ENCODE data around the gene SAMD4A.
A peak's percentile ranks its signal among the peaks of the same experiment; 100 is the strongest.

SAMD4A gene

GRCh38 chr14:54566410-54567223 lies at the start of gene SAMD4A:
TSS of gene SAMD4A (plus strand) at chr14:54567128. CDS start at chr14:54567917, 789 bp downstream.
- no peak for FAIRE-seq
- peak; percentile 76 for DNase-seq (ENCODE audit: low spot score)

- FAIRE-seq (no peak), DNase-seq (ENCODE audit: low spot score) (no peak)
Observed at GRCh38 chr14:54524410-54524809, 42.5 kb upstream of the SAMD4A start.

GRCh38 chr14:54528973-54529372 lies 38.0 kb upstream of the SAMD4A start:
- DNase-seq (ENCODE audit: low spot score) (no peak), FAIRE-seq (no peak)

- no peak for FAIRE-seq
- no peak for DNase-seq (ENCODE audit: low spot score)
Observed at GRCh38 chr14:54529811-54530210, 37.1 kb upstream of the SAMD4A start.

GRCh38 chr14:54532111-54533012 lies 34.6 kb upstream of the SAMD4A start:
- FAIRE-seq: no peak

GRCh38 chr14:54533100-54533499 lies 33.8 kb upstream of the SAMD4A start:
- FAIRE-seq (no peak), DNase-seq (ENCODE audit: low spot score) (no peak)

More at GRCh38 chr14:54532111-54533012, 34.6 kb upstream of the SAMD4A start:
- DNase-seq (ENCODE audit: low spot score): no peak

- DNase-seq (ENCODE audit: low spot score): no peak
- no peak for FAIRE-seq
Observed at GRCh38 chr14:54535126-54535525, 31.8 kb upstream of the SAMD4A start.

GRCh38 chr14:54535646-54536045 lies 31.3 kb upstream of the SAMD4A start:
- DNase-seq (ENCODE audit: low spot score): no peak
- no peak for FAIRE-seq

- DNase-seq (ENCODE audit: low spot score): no peak
- no peak for FAIRE-seq
Observed at GRCh38 chr14:54537651-54538050, 29.3 kb upstream of the SAMD4A start.

GRCh38 chr14:54538055-54538454 lies 28.9 kb upstream of the SAMD4A start:
- FAIRE-seq: no peak
- no peak for DNase-seq (ENCODE audit: low spot score)

GRCh38 chr14:54547583-54547982 lies 19.3 kb upstream of the SAMD4A start:
- no peak for FAIRE-seq
- DNase-seq (ENCODE audit: low spot score): no peak

GRCh38 chr14:54548491-54548890 lies 18.4 kb upstream of the SAMD4A start:
- FAIRE-seq (no peak), DNase-seq (ENCODE audit: low spot score) (no peak)

- FAIRE-seq (no peak), DNase-seq (ENCODE audit: low spot score) (no peak)
Observed at GRCh38 chr14:54549862-54550261, 17.1 kb upstream of the SAMD4A start.

- DNase-seq (ENCODE audit: low spot score): no peak
- no peak for FAIRE-seq
Observed at GRCh38 chr14:54550514-54550913, 16.4 kb upstream of the SAMD4A start.

- no peak for DNase-seq (ENCODE audit: low spot score)
- FAIRE-seq: no peak
Observed at GRCh38 chr14:54554401-54554800, 12.5 kb upstream of the SAMD4A start.

- DNase-seq (ENCODE audit: low spot score) (no peak), FAIRE-seq (no peak)
Observed at GRCh38 chr14:54555651-54556050, 11.3 kb upstream of the SAMD4A start.

GRCh38 chr14:54556535-54556934 lies 10.4 kb upstream of the SAMD4A start:
- FAIRE-seq: no peak
- DNase-seq (ENCODE audit: low spot score): no peak

- FAIRE-seq (no peak), DNase-seq (ENCODE audit: low spot score) (peak; percentile 47)
Observed at GRCh38 chr14:54562334-54562733, 4.6 kb upstream of the SAMD4A start.

GRCh38 chr14:54564071-54564867 lies 2.7 kb upstream of the SAMD4A start:
- FAIRE-seq (peak; percentile 69), DNase-seq (ENCODE audit: low spot score) (no peak)

- no peak for FAIRE-seq
- peak; percentile 20 for DNase-seq (ENCODE audit: low spot score)
Observed at GRCh38 chr14:54564868-54565784, 1.8 kb upstream of the SAMD4A start.

Measured in RCC 7860 (cell line).